K562 (cell line): ENCODE data around the gene VSTM5. TPM values are rescaled to one million over a fixed set of nuclear protein-coding genes. Genes with fewer than 3 reads are reported as not detected.
A peak's percentile ranks its signal among the peaks of the same experiment; 100 is the strongest.

Source experiments
- ATAC-seq: fragments of 200-7000 bp; cut with Tn5 transposase; 3 replicates; pipeline ENCODE4 v1.9.1; 2020; ENCODE audit warnings: moderate library complexity
- BruUV-seq: library from RNA; stranded (reverse); fragments of 400-500 nt; replicated peaks from 2 replicates; lab custom pipeline; 2021; lab: Mats Ljungman, UMichigan
- CTCF ChIA-PET: fragments of 300-600 bp; formaldehyde crosslinking; extraction: SDS; loops from one replicate; lab custom pipeline; 2021; ENCODE audit warnings: low intra/inter-chr PET ratio; lab: Yijun Ruan, JAX
- POLR2A ChIA-PET: fragments of 300-600, 350-650 bp; sonication (Branson Sonifier 250); formaldehyde crosslinking; extraction: SDS; loops from one replicate; lab custom pipeline; 2021; ENCODE audit warnings: antibody characterized with exemption, inconsistent platforms; lab: Yijun Ruan, JAX
- DNase-seq, 4 experiments: peaks; one replicate each; pipeline versions ENCODE4 v3.0.0 to v3.0.0-alpha.2; 2011 to 2018; ENCODE audit warnings: low spot score in 3 of 4, mixed read lengths in 3 of 4; ENCODE audit errors: extremely low read depth in 1 of 4
- FAIRE-seq: peaks from 2 replicates; lab custom pipeline; 2011; peaks lifted over from hg19 to GRCh38; lab: Jason Lieb, UNC
- H2AFZ ChIP-seq: 2 replicates; pipeline ENCODE4 v1.6.0; 2011; ENCODE audit warnings: low read depth, low read length, control low read depth, inconsistent platforms
- H3K27ac ChIP-seq: fragments of 200-600 bp; 3 replicates; pipeline ENCODE4 v1.8.0; 2011; ENCODE audit warnings: low read depth, mild to moderate bottlenecking, control low read depth, inconsistent platforms, low read length, moderate library complexity, mixed read lengths; ENCODE audit errors: extremely low read depth
- H3K27me3 ChIP-seq, 2 experiments: fragments of 300-600 bp in 1 of 2; 2 replicates in 1 of 2; 3 replicates in 1 of 2; pipeline versions ENCODE4 v1.6.0 to v1.8.0; 2011; ENCODE audit warnings: inconsistent platforms in 2 of 2, low read length in 2 of 2, mild to moderate bottlenecking in 1 of 2, mixed read lengths in 1 of 2, moderate library complexity in 1 of 2; ENCODE audit not compliant: control insufficient read depth in 2 of 2, insufficient read depth in 2 of 2
- H3K36me3 ChIP-seq: fragments of 300-600 bp; 3 replicates; pipeline ENCODE4 v1.8.0; 2011; ENCODE audit warnings: mild to moderate bottlenecking, low read length, inconsistent platforms; ENCODE audit not compliant: control insufficient read depth, insufficient read depth
- H3K4me1 ChIP-seq, 2 experiments: fragments of 200-600 bp in 1 of 2; replicated peaks in 1 of 2; 2 replicates in 1 of 2; 3 replicates in 1 of 2; pipeline versions ENCODE4 v1.5.1 to v1.8.0; 2011; ENCODE audit warnings: inconsistent platforms in 2 of 2, low read length in 2 of 2, mild to moderate bottlenecking in 1 of 2, mixed read lengths in 1 of 2, moderate library complexity in 1 of 2; ENCODE audit not compliant: control insufficient read depth in 2 of 2, insufficient read depth in 2 of 2
- H3K4me2 ChIP-seq: 2 replicates; pipeline ENCODE4 v1.6.1; 2011; ENCODE audit warnings: low read length, control low read depth, inconsistent platforms, mixed read lengths; ENCODE audit not compliant: insufficient read depth
- H3K4me3 ChIP-seq: fragments of 200-600 bp; sonication (generic), shearing (Covaris generic); 2 replicates; pipeline ENCODE4 v1.5.1; 2016; ENCODE audit warnings: control low read depth, inconsistent platforms
- H3K79me2 ChIP-seq: fragments of 200-600 bp; 3 replicates; pipeline ENCODE4 v1.8.0; 2011; ENCODE audit warnings: low read length, inconsistent platforms; ENCODE audit not compliant: control insufficient read depth, insufficient read depth
- H3K9ac ChIP-seq, 2 experiments: 2 replicates each; pipeline versions ENCODE4 v1.6.0 to v1.6.1; 2011; ENCODE audit warnings: low read depth in 2 of 2, low read length in 2 of 2, control low read depth in 1 of 2, inconsistent platforms in 1 of 2, mild to moderate bottlenecking in 1 of 2, mixed read lengths in 1 of 2; ENCODE audit not compliant: insufficient read depth in 1 of 2
- H3K9me1 ChIP-seq: one replicate; pipeline ENCODE4 v1.6.0; 2011; ENCODE audit warnings: inconsistent platforms, mild to moderate bottlenecking, low read length, moderate library complexity; ENCODE audit not compliant: control insufficient read depth, insufficient read depth
- H3K9me3 ChIP-seq: replicated peaks from 2 replicates; pipeline ENCODE4 v1.5.1; 2011; ENCODE audit warnings: low read depth, low read length, inconsistent platforms; ENCODE audit not compliant: control insufficient read depth, insufficient read depth
- H4K20me1 ChIP-seq: replicated peaks from 2 replicates; pipeline ENCODE4 v1.6.1; 2011; ENCODE audit warnings: low read length, inconsistent platforms, mixed read lengths; ENCODE audit not compliant: control insufficient read depth, insufficient read depth
- C11orf30 ChIP-seq: fragments of 450-650 bp; IDR thresholded peaks from 2 replicates; pipeline ENCODE4 v1.6.1; 2016; ENCODE audit warnings: low read depth, mild to moderate bottlenecking
- CTCF ChIP-seq, 3 experiments: IDR thresholded peaks in 2 of 3; conservative IDR thresholded peaks in 1 of 3; 2 replicates each; pipeline ENCODE4 v1.5.1; 2011 to 2012; ENCODE audit warnings: low read length in 3 of 3, mild to moderate bottlenecking in 3 of 3, control low read depth in 2 of 3, improper control_type of control experiment in 1 of 3, inconsistent platforms in 1 of 3, low read depth in 1 of 3, mixed read lengths in 1 of 3, moderate library complexity in 1 of 3; ENCODE audit not compliant: insufficient read depth in 2 of 3
- FOXJ2 ChIP-seq: fragments of 200-800 bp; sonication (Bioruptor generic); IDR thresholded peaks from 2 replicates; pipeline ENCODE4 v1.6.1; 2016; ENCODE audit warnings: missing genetic modification characterization, missing compliant biosample characterization
- GTF2E2 ChIP-seq: fragments of 200-800 bp; sonication (Bioruptor generic); IDR thresholded peaks from 2 replicates; pipeline ENCODE4 v1.6.1; 2016; ENCODE audit warnings: missing genetic modification characterization, missing compliant biosample characterization
- KDM1A ChIP-seq, 2 experiments: fragments of 450-650 bp; IDR thresholded peaks; 2 replicates each; pipeline ENCODE4 v1.6.1; 2016; ENCODE audit warnings: mild to moderate bottlenecking in 2 of 2
- L3MBTL2 ChIP-seq: fragments of 450-650 bp; IDR thresholded peaks from 2 replicates; pipeline ENCODE4 v1.6.1; 2016; ENCODE audit warnings: mild to moderate bottlenecking, moderate library complexity
- REST ChIP-seq, 2 experiments: fragments of 450-650 bp; formaldehyde crosslinking in 1 of 2; IDR thresholded peaks; 2 replicates each; pipeline versions ENCODE4 v1.4.0 to v1.6.1; 2014 to 2020; ENCODE audit warnings: mild to moderate bottlenecking in 2 of 2, borderline replicate concordance in 1 of 2, low read depth in 1 of 2
- SMAD4 ChIP-seq: fragments of 250-450 bp; sonication (Bioruptor Pico); conservative IDR thresholded peaks from 2 replicates; pipeline ENCODE4 v1.8.0; 2021; ENCODE audit warnings: inconsistent platforms, mild to moderate bottlenecking, moderate library complexity
- ZNF511 ChIP-seq: sonication (generic); formaldehyde crosslinking; IDR thresholded peaks from 2 replicates; pipeline ENCODE4 v1.8.0; 2022; ENCODE audit warnings: mild to moderate bottlenecking, missing genetic modification reagents
- WGBS: fragments of 100-300 bp; shearing (Covaris generic); methylation state at CpG from one replicate; pipeline ENCODE4 v1.1.6; 2016; ENCODE audit warnings: low coverage, mixed read lengths; ENCODE audit not compliant: insufficient coverage; ENCODE audit errors: missing lambda C conversion rate; 5-methylcytosine and 5-hydroxymethylcytosine counted together
- in situ Hi-C: fragments of 300-500 bp; cut with MboI; formaldehyde crosslinking; loops from 4 replicates; pipeline ENCODE4 v1.15.0; 2018; ENCODE audit warnings: inconsistent platforms, mixed read lengths
- intact Hi-C: fragments of 100-400 bp; cut with micrococcal nuclease; formaldehyde crosslinking; loops from 2 replicates; pipeline ENCODE4 v1.14.2; 2022
- polyA plus RNA-seq, 8 experiments: library from polyadenylated mRNA; depleted of rRNA in 4 of 8; stranded (reverse) in 5 of 8; unstranded in 3 of 8; fragments of >200 nt; fragmentation: Nextera tagmentation in 2 of 8; fragmentation: Illumina TruSeq in 1 of 8; extraction: Ambion mirVana in 2 of 8; extraction: Trizol in 1 of 8; gene quantifications; 2 replicates each; pipeline versions ENCODE4 v1.2.1 to v1.2.3, GENCODE V29; 2011 to 2014; ENCODE audit warnings: inconsistent platforms in 1 of 8, missing spikeins in 1 of 8
- total RNA-seq, 7 experiments: library from RNA; depleted of rRNA in 6 of 7; stranded (reverse); fragments of >200 nt in 6 of 7; fragmentation: Illumina TruSeq in 2 of 7; extraction: Trizol in 2 of 7; gene quantifications; 2 replicates each; pipeline versions ENCODE4 v1.2.1 to v1.2.3, GENCODE V29; 2011 to 2021; ENCODE audit warnings: low replicate concordance in 1 of 7

VSTM5 gene
- total and polyA plus RNA-seq, 9 of the 15 experiments (the other 6 are each of a cell fraction or from before 2014, with no cell fraction given), result 0.01 TPM; not detected in 8

- H3K9me3 ChIP-seq, result no peaks in the 10 kb centered on the region
- H2AFZ ChIP-seq, result no peak overlapping the region
- FAIRE-seq (peak; percentile 85), ATAC-seq (peak; percentile 90), DNase-seq (peak; percentile 41 to 67 (median 46))
- no TSS peak for BruUV-seq
- no peaks in the 10 kb centered on the region for H3K4me1 ChIP-seq
- ChIA-PET CTCF (interaction anchor here (0.6 to 1.8 kb wide), 4 partner anchors 13 to 702 kb away, joined by 3 to 13 read pairs (median 4); no protein-coding TSS in a partner anchor), POLR2A (interaction anchor here (0.7 kb wide), 2 partner anchors 19 to 240 kb away, joined by 3 to 4 read pairs; no protein-coding TSS in a partner anchor)
- no peaks in the 10 kb centered on the region for H3K36me3 ChIP-seq
- H3K9me1 ChIP-seq, result no peaks in the 10 kb centered on the region
- H3K4me3 ChIP-seq, result no peak overlapping the region
- H3K4me2 ChIP-seq, result no peak overlapping the region
- no peak overlapping the region for H3K27ac ChIP-seq
- intact Hi-C loops, result loop anchor here (1.0 to 10.0 kb wide), 3 partner anchors 430 to 1000 kb away; no protein-coding TSS in a partner anchor
- H4K20me1 ChIP-seq, result no peaks in the 10 kb centered on the region
- H3K9ac ChIP-seq, result no peak overlapping the region
- in situ Hi-C loops, result loop anchor here (10.0 kb wide), 2 partner anchors 520 to 610 kb away; no protein-coding TSS in a partner anchor
- no peaks in the 10 kb centered on the region for H3K79me2 ChIP-seq
- H3K27me3 ChIP-seq, result peaks cover 4 to 15% of the 10 kb centered on the region in 2 experiments; a peak in 4 of 5 replicates
- 1% methylated on average over 5 of the region's 5 CpGs for WGBS
- TF ChIP-seq KDM1A (IDR thresholded peaks at IDR 0.05) (peak; percentile 56 to 67; a peak in 3 of 4 replicates), FOXJ2 (tag) (0 out of 2 replicates have a peak, but pooled peaks have one; percentile 35), SMAD4 (CRISPR knock-in tag) (peak; percentile 90), REST (IDR thresholded peaks at IDR 0.05; ENCODE audit: borderline replicate concordance) (peak; percentile 76), REST (CRISPR knock-in tag; IDR thresholded peaks at IDR 0.05; ENCODE audit: low read depth) (no peak), L3MBTL2 (no peak), CTCF (IDR thresholded peaks at IDR 0.05 in 2 of 3, conservative IDR thresholded peaks at IDR 0.05 in 1 of 3; ENCODE audit: insufficient read depth in 2 of 3, low read depth in 1 of 3, low read length in 3 of 3) (peak; percentile 66 to 88 (median 78)), GTF2E2 (tag) (no peak), ZNF511 (CRISPR knock-in tag) (no peak), C11orf30 (0 out of 2 replicates have a peak, but pooled peaks have one; percentile 10)
These were observed 44.9 kb upstream of the VSTM5 start for GRCh38 chr11:93895106-93895862.
